Breast epithelium (tissue), 4 donors: ENCODE results near the gene TANGO2. TPM values are rescaled to one million over a fixed set of nuclear protein-coding genes. Genes with fewer than 3 reads are reported as not detected.
A peak's percentile ranks its signal among the peaks of the same experiment; 100 is the strongest.

Experiments
- DNase-seq, 2 donors: peaks; one replicate each; pipeline ENCODE4 v3.0.0-alpha.2; 2019; ENCODE audit warnings: low spot score in 2 of 2
- H3K27ac ChIP-seq, 2 donors: fragments of 200-600 bp; sonication (generic) in 1 of 2; one replicate each; pipeline ENCODE4 v1.5.1; 2016 to 2019; ENCODE audit warnings: mild to moderate bottlenecking in 1 of 2
- H3K27me3 ChIP-seq, 2 donors: fragments of 200-600 bp; sonication (generic) in 1 of 2; one replicate each; pipeline versions ENCODE4 v1.5.1 to v1.6.0; 2017 to 2019; ENCODE audit warnings: control low read depth in 1 of 2, mild to moderate bottlenecking in 1 of 2
- H3K36me3 ChIP-seq: fragments of 200-600 bp; one replicate; pipeline ENCODE4 v1.5.1; 2019
- H3K4me1 ChIP-seq, 2 donors: fragments of 200-600 bp; sonication (generic); one replicate each; pipeline ENCODE4 v1.5.1; 2016 to 2019; ENCODE audit warnings: control low read depth in 1 of 2
- H3K4me3 ChIP-seq, 3 donors: fragments of 200-600 bp; sonication (generic); 1 replicate in 2 of 3; 2 replicates in 1 of 3; pipeline ENCODE4 v1.5.1; 2016 to 2019; ENCODE audit warnings: mild to moderate bottlenecking in 3 of 3, moderate library complexity in 2 of 3
- H3K9me3 ChIP-seq, 2 donors: fragments of 200-600 bp; sonication (generic) in 1 of 2; one replicate each; pipeline ENCODE4 v1.5.1; 2016 to 2019; ENCODE audit warnings: control low read depth in 1 of 2
- CTCF ChIP-seq, 3 donors: fragments of 450-650 bp; IDR thresholded peaks; one replicate each; pipeline ENCODE4 v1.5.1; 2016 to 2017; ENCODE audit warnings: antibody characterized with exemption in 3 of 3, mild to moderate bottlenecking in 3 of 3, moderate library complexity in 3 of 3
- POLR2A ChIP-seq: fragments of 450-650 bp; IDR thresholded peaks from one replicate; pipeline ENCODE4 v1.6.1; 2016; ENCODE audit warnings: antibody characterized with exemption, mild to moderate bottlenecking, moderate library complexity
- POLR2AphosphoS5 ChIP-seq, 3 donors: sonication (generic); formaldehyde crosslinking; IDR thresholded peaks; one replicate each; pipeline ENCODE4 v1.6.1; 2017; ENCODE audit warnings: antibody characterized with exemption in 3 of 3
- intact Hi-C: fragments of 100-400 bp; cut with DNase I; formaldehyde crosslinking; loops from one replicate; pipeline ENCODE4 v1.15.1; 2023; ENCODE audit warnings: low total_unique reads
- total RNA-seq, 3 donors: library from RNA; depleted of rRNA; stranded (reverse); fragments of >200 nt; gene quantifications; one replicate each; pipeline ENCODE4 v1.1.0, GENCODE V29; 2016

Gene TANGO2
- total RNA-seq, 3 donors from 2014 or later = 25.9 to 55.4 (median 33.4) TPM

- no peak for TF ChIP-seq POLR2AphosphoS5 (IDR thresholded peaks at IDR 0.05)
- no peak for TF ChIP-seq POLR2A
- no peak for TF ChIP-seq CTCF (IDR thresholded peaks at IDR 0.05)
- intact Hi-C loops = no loop called here
- no peak for DNase-seq
- Histone ChIP-seq H3K9me3 (no peaks in the 10 kb centered on the region), H3K27ac (no peak overlapping the region), H3K27me3 (no peaks in the 10 kb centered on the region), H3K36me3 (peaks cover 30% of the 10 kb centered on the region), H3K4me1 (no peaks in the 10 kb centered on the region), H3K4me3 (no peak overlapping the region)
Observed at GRCh38 chr22:20090730-20091240, 69.9 kb downstream of the TANGO2 start.

GRCh38 chr22:20091690-20092476, 71.0 kb downstream of the TANGO2 start:
- no peak for TF ChIP-seq CTCF (IDR thresholded peaks at IDR 0.05)
- no peak for TF ChIP-seq POLR2A
- no peak for TF ChIP-seq POLR2AphosphoS5 (IDR thresholded peaks at IDR 0.05)
- Histone ChIP-seq H3K4me1 (no peaks in the 10 kb centered on the region), H3K36me3 (peaks cover 23% of the 10 kb centered on the region), H3K9me3 (no peaks in the 10 kb centered on the region), H3K4me3 (no peak overlapping the region), H3K27me3 (no peaks in the 10 kb centered on the region), H3K27ac (no peak overlapping the region)
- intact Hi-C loops = no loop called here
- no peak for DNase-seq

- DNase-seq = no peak
- H3K4me3 ChIP-seq = no peak overlapping the region
- intact Hi-C loops = no loop called here
- no peaks in the 10 kb centered on the region for H3K27me3 ChIP-seq
- no peak overlapping the region for H3K27ac ChIP-seq
- peaks cover 23% of the 10 kb centered on the region for H3K36me3 ChIP-seq
- TF ChIP-seq POLR2AphosphoS5 (IDR thresholded peaks at IDR 0.05) = no peak
- TF ChIP-seq CTCF (IDR thresholded peaks at IDR 0.05) = no peak
- TF ChIP-seq POLR2A = no peak
- no peaks in the 10 kb centered on the region for H3K9me3 ChIP-seq
- no peaks in the 10 kb centered on the region for H3K4me1 ChIP-seq
Observed at GRCh38 chr22:20092477-20092854, 71.6 kb downstream of the TANGO2 start.

- Histone ChIP-seq H3K4me3 (no peak overlapping the region), H3K4me1 (no peaks in the 10 kb centered on the region), H3K9me3 (no peaks in the 10 kb centered on the region), H3K27ac (no peak overlapping the region), H3K27me3 (no peaks in the 10 kb centered on the region), H3K36me3 (peaks cover 13% of the 10 kb centered on the region)
- peak in 1 of 2 donors; percentile 58 for DNase-seq
- intact Hi-C loops = no loop called here
- TF ChIP-seq POLR2AphosphoS5 (IDR thresholded peaks at IDR 0.05) (no peak), POLR2A (no peak), CTCF (IDR thresholded peaks at IDR 0.05) (no peak)
Observed at GRCh38 chr22:20093418-20094196, 72.7 kb downstream of the TANGO2 start.
